ENCODE results near the gene MRFAP1L1.

Gene MRFAP1L1

DNA sequence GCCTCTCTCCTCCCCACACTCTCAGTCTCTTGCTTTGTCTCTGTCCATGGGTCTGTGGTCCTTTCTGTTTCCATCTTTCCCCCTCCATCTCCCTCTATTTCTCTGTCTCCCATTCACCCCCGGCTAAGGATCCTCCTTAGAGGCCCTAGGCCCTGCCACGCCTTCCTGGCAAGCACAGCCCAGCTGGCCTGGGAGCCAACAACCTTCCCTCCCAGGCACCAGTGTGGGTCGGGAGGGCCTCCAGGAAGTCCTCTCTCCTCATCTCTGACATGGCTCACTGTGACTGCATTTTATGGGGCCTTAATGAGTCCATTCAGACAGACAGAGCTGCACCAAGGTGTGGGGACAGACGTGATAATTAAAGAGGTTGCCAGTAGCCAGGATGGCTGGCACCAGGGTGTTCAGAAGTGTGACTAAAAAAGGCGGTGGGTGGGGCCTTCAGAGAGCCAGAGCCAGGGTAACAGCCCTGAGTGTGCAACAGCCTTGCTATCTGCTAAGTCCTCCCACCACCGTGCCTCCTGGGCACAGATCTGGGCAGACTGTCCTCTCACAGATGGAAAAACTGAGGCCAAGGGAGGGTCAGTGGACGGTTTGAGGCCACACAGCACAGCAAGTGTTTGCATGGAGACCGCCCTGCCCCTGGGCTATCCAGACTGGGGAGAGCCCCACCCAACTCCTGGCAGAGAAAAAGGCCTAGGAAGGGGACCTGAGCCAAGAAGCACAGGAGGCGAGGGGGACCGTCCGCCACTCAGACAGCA is 37.8 kb upstream of the MRFAP1L1 start:
- Histone ChIP-seq H3K4me3 (ENCODE audit: low read depth, low read length, poor library complexity, severe bottlenecking) (no peak overlapping the region), H3K4me2 (ENCODE audit: low read length) (no peak overlapping the region), H3K4me1 (ENCODE audit: insufficient read depth, low read length, severe bottlenecking) (no peaks in the 10 kb centered on the region), H3K9me2 (ENCODE audit: low read depth, low read length) (no peaks in the 10 kb centered on the region), H2AFZ (ENCODE audit: low read length) (no peak overlapping the region), H3K36me3 (ENCODE audit: insufficient read depth, low read length) (no peaks in the 10 kb centered on the region), H3K27ac (ENCODE audit: low read depth, low read length, poor library complexity, severe bottlenecking) (no peak overlapping the region), H3K9ac (ENCODE audit: low read length) (no peak overlapping the region), H3K9me3 (ENCODE audit: low read length) (no peaks in the 10 kb centered on the region), H4K20me1 (ENCODE audit: insufficient read depth, low read length) (no peaks in the 10 kb centered on the region), H3K27me3 (ENCODE audit: insufficient read depth, low read length) (no peaks in the 10 kb centered on the region), H3K79me2 (ENCODE audit: insufficient read depth, low read length) (no peaks in the 10 kb centered on the region), H3F3A (ENCODE audit: insufficient read depth, low read length) (no peaks in the 10 kb centered on the region)
- no peak for TF ChIP-seq EZH2 (IDR thresholded peaks at IDR 0.05; ENCODE audit: borderline replicate concordance, low read length)
- TF ChIP-seq, protein P1, sequence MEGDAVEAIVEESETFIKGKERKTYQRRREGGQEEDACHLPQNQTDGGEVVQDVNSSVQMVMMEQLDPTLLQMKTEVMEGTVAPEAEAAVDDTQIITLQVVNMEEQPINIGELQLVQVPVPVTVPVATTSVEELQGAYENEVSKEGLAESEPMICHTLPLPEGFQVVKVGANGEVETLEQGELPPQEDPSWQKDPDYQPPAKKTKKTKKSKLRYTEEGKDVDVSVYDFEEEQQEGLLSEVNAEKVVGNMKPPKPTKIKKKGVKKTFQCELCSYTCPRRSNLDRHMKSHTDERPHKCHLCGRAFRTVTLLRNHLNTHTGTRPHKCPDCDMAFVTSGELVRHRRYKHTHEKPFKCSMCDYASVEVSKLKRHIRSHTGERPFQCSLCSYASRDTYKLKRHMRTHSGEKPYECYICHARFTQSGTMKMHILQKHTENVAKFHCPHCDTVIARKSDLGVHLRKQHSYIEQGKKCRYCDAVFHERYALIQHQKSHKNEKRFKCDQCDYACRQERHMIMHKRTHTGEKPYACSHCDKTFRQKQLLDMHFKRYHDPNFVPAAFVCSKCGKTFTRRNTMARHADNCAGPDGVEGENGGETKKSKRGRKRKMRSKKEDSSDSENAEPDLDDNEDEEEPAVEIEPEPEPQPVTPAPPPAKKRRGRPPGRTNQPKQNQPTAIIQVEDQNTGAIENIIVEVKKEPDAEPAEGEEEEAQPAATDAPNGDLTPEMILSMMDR (IDR thresholded peaks at IDR 0.05; ENCODE audit: low read length), result no peak

DNA sequence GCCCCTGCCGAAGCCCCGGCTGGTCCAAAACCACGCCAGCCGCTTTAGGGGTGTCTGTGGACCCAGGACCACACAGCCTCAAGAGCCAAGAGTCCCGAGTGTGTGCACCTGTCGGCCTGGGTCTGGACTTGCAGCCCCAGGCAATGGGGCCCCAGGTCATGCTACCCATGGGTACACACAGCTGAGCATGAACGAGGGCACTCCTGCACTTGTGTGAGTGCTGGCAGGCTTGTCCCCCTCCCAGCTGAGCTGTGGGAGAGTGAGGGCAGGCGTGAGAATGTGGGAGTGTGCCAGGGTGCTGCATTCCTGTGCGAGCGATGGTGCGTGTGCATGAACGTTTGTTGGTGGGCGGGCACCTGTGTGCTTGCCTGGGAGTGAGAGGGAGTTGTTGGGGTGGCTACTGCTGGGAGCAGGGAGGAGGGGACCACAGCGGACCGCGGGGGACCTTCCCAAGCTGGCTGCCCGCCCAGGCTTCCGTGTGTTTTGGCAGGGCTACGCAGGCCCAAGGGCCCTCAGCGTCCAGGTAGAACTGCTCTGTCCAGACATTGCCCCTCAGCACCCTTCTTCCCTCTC is 37.1 kb upstream of the MRFAP1L1 start:
- no peaks in the 10 kb centered on the region for H3K36me3 ChIP-seq (ENCODE audit: insufficient read depth, low read length)
- H3K27ac ChIP-seq (ENCODE audit: low read depth, low read length, poor library complexity, severe bottlenecking), result no peak overlapping the region
- H3K4me3 ChIP-seq (ENCODE audit: low read depth, low read length, poor library complexity, severe bottlenecking), result no peak overlapping the region
- no peaks in the 10 kb centered on the region for H3K9me3 ChIP-seq (ENCODE audit: low read length)
- no peak for TF ChIP-seq EZH2 (IDR thresholded peaks at IDR 0.05; ENCODE audit: borderline replicate concordance, low read length)
- TF ChIP-seq, protein P1 (IDR thresholded peaks at IDR 0.05; ENCODE audit: low read length), result no peak
- H2AFZ ChIP-seq (ENCODE audit: low read length), result no peak overlapping the region
- H4K20me1 ChIP-seq (ENCODE audit: insufficient read depth, low read length), result no peaks in the 10 kb centered on the region
- H3K4me1 ChIP-seq (ENCODE audit: insufficient read depth, low read length, severe bottlenecking), result no peaks in the 10 kb centered on the region
- no peaks in the 10 kb centered on the region for H3K27me3 ChIP-seq (ENCODE audit: insufficient read depth, low read length)
- no peak overlapping the region for H3K9ac ChIP-seq (ENCODE audit: low read length)
- no peaks in the 10 kb centered on the region for H3F3A ChIP-seq (ENCODE audit: insufficient read depth, low read length)
- no peaks in the 10 kb centered on the region for H3K79me2 ChIP-seq (ENCODE audit: insufficient read depth, low read length)
- no peaks in the 10 kb centered on the region for H3K9me2 ChIP-seq (ENCODE audit: low read depth, low read length)
- no peak overlapping the region for H3K4me2 ChIP-seq (ENCODE audit: low read length)

- H3K9me3 ChIP-seq (ENCODE audit: low read length), result no peaks in the 10 kb centered on the region
- no peak overlapping the region for H3K9ac ChIP-seq (ENCODE audit: low read length)
- no peaks in the 10 kb centered on the region for H3K27me3 ChIP-seq (ENCODE audit: insufficient read depth, low read length)
- no peaks in the 10 kb centered on the region for H3K4me1 ChIP-seq (ENCODE audit: insufficient read depth, low read length, severe bottlenecking)
- no peaks in the 10 kb centered on the region for H3K9me2 ChIP-seq (ENCODE audit: low read depth, low read length)
- H3K4me2 ChIP-seq (ENCODE audit: low read length), result no peak overlapping the region
- H4K20me1 ChIP-seq (ENCODE audit: insufficient read depth, low read length), result no peaks in the 10 kb centered on the region
- no peaks in the 10 kb centered on the region for H3K36me3 ChIP-seq (ENCODE audit: insufficient read depth, low read length)
- H3F3A ChIP-seq (ENCODE audit: insufficient read depth, low read length), result no peaks in the 10 kb centered on the region
- no peaks in the 10 kb centered on the region for H3K79me2 ChIP-seq (ENCODE audit: insufficient read depth, low read length)
- TF ChIP-seq, protein P1 (IDR thresholded peaks at IDR 0.05; ENCODE audit: low read length), result no peak
- no peak for TF ChIP-seq EZH2 (IDR thresholded peaks at IDR 0.05; ENCODE audit: borderline replicate concordance, low read length)
- no peak overlapping the region for H3K27ac ChIP-seq (ENCODE audit: low read depth, low read length, poor library complexity, severe bottlenecking)
- no peak overlapping the region for H2AFZ ChIP-seq (ENCODE audit: low read length)
- H3K4me3 ChIP-seq (ENCODE audit: low read depth, low read length, poor library complexity, severe bottlenecking), result no peak overlapping the region
Measured at GRCh38 chr4:6742989-6743388, 33.3 kb upstream of the MRFAP1L1 start.

Measured in OCI-LY1 (cell line).